Measurements from ENCODE around the gene GABBR2. TPM values are rescaled to one million over a fixed set of nuclear protein-coding genes. Genes with fewer than 3 reads are reported as not detected.

The GABBR2 gene
- total RNA-seq, 1 experiment from 2014 or later = 0.23 TPM

- no peaks in the 10 kb centered on the region for H3K9me3 ChIP-seq
- H3K27ac Mint-ChIP-seq (ENCODE audit: unreplicated experiment) = no peak overlapping the region
- CTCF ChIA-PET = no interaction called here
- DNase-seq = peak in 1 of 2 experiments; percentile 3
- POLR2A ChIA-PET = no interaction called here
- H3K4me3 Mint-ChIP-seq (ENCODE audit: unreplicated experiment) = no peak overlapping the region
- H3K4me1 Mint-ChIP-seq (ENCODE audit: low read depth, unreplicated experiment) = no peaks in the 10 kb centered on the region
- intact Hi-C loops (cut with micrococcal nuclease; ENCODE audit: unreplicated experiment) = no loop called here
- no peaks in the 10 kb centered on the region for H3K36me3 Mint-ChIP-seq (ENCODE audit: insufficient read depth, unreplicated experiment)
- TF ChIP-seq CTCF (IDR thresholded peaks at IDR 0.05; ENCODE audit: insufficient read depth in 1 of 2, low read depth in 1 of 2, low read length in 1 of 2, severe bottlenecking in 1 of 2, unreplicated experiment in 1 of 2) = no peak
- H3K27me3 Mint-ChIP-seq (ENCODE audit: insufficient read depth, unreplicated experiment) = peaks cover 17% of the 10 kb centered on the region
- no peaks in the 10 kb centered on the region for H3K9me3 Mint-ChIP-seq (ENCODE audit: unreplicated experiment)
- H3K27me3 ChIP-seq (replicated peaks; ENCODE audit: control insufficient read depth, insufficient read depth, low read length) = no peaks in the 10 kb centered on the region
- no peak overlapping the region for H3K4me3 ChIP-seq (ENCODE audit: low read depth, low read length)
- BruUV-seq (replicated peaks) = no TSS peak
- H3K4me1 ChIP-seq = no peaks in the 10 kb centered on the region
- no peaks in the 10 kb centered on the region for H3K36me3 ChIP-seq (ENCODE audit: control insufficient read depth, insufficient read depth, low read length)
These were observed 11.7 kb upstream of the GABBR2 start for GRCh38 chr9:98720402-98720801.

GRCh38 chr9:98719055-98719454 is 10.3 kb upstream of the GABBR2 start:
- no peaks in the 10 kb centered on the region for H3K4me1 ChIP-seq
- Mint-ChIP-seq H3K27ac (ENCODE audit: unreplicated experiment) (no peak overlapping the region), H3K9me3 (ENCODE audit: unreplicated experiment) (no peaks in the 10 kb centered on the region), H3K36me3 (ENCODE audit: insufficient read depth, unreplicated experiment) (no peaks in the 10 kb centered on the region), H3K27me3 (ENCODE audit: insufficient read depth, unreplicated experiment) (peaks cover 21% of the 10 kb centered on the region), H3K4me1 (ENCODE audit: low read depth, unreplicated experiment) (no peaks in the 10 kb centered on the region), H3K4me3 (ENCODE audit: unreplicated experiment) (no peak overlapping the region)
- intact Hi-C loops (cut with micrococcal nuclease; ENCODE audit: unreplicated experiment) = no loop called here
- ChIA-PET POLR2A (no interaction called here), CTCF (no interaction called here)
- H3K36me3 ChIP-seq (ENCODE audit: control insufficient read depth, insufficient read depth, low read length) = no peaks in the 10 kb centered on the region
- H3K4me3 ChIP-seq (ENCODE audit: low read depth, low read length) = no peak overlapping the region
- no TSS peak for BruUV-seq (replicated peaks)
- no peak for TF ChIP-seq CTCF (IDR thresholded peaks at IDR 0.05; ENCODE audit: insufficient read depth in 1 of 2, low read depth in 1 of 2, low read length in 1 of 2, severe bottlenecking in 1 of 2, unreplicated experiment in 1 of 2)
- H3K9me3 ChIP-seq = no peaks in the 10 kb centered on the region
- no peak for DNase-seq
- H3K27me3 ChIP-seq (replicated peaks; ENCODE audit: control insufficient read depth, insufficient read depth, low read length) = no peaks in the 10 kb centered on the region

GRCh38 chr9:98714833-98715232 is 6.1 kb upstream of the GABBR2 start:
- no peaks in the 10 kb centered on the region for H3K9me3 ChIP-seq
- no peak overlapping the region for H3K4me3 ChIP-seq (ENCODE audit: low read depth, low read length)
- H3K27me3 Mint-ChIP-seq (ENCODE audit: insufficient read depth, unreplicated experiment) = peaks cover 26% of the 10 kb centered on the region
- no peak overlapping the region for H3K27ac Mint-ChIP-seq (ENCODE audit: unreplicated experiment)
- intact Hi-C loops (cut with micrococcal nuclease; ENCODE audit: unreplicated experiment) = no loop called here
- ChIA-PET CTCF (no interaction called here), POLR2A (no interaction called here)
- H3K4me3 Mint-ChIP-seq (ENCODE audit: unreplicated experiment) = no peak overlapping the region
- no peak for TF ChIP-seq CTCF (IDR thresholded peaks at IDR 0.05; ENCODE audit: insufficient read depth in 1 of 2, low read depth in 1 of 2, low read length in 1 of 2, severe bottlenecking in 1 of 2, unreplicated experiment in 1 of 2)
- no peaks in the 10 kb centered on the region for H3K9me3 Mint-ChIP-seq (ENCODE audit: unreplicated experiment)
- H3K36me3 ChIP-seq (ENCODE audit: control insufficient read depth, insufficient read depth, low read length) = no peaks in the 10 kb centered on the region
- no TSS peak for BruUV-seq (replicated peaks)
- no peak for DNase-seq
- no peaks in the 10 kb centered on the region for H3K36me3 Mint-ChIP-seq (ENCODE audit: insufficient read depth, unreplicated experiment)
- H3K4me1 ChIP-seq = no peaks in the 10 kb centered on the region
- no peaks in the 10 kb centered on the region for H3K4me1 Mint-ChIP-seq (ENCODE audit: low read depth, unreplicated experiment)
- no peaks in the 10 kb centered on the region for H3K27me3 ChIP-seq (replicated peaks; ENCODE audit: control insufficient read depth, insufficient read depth, low read length)

Measured in Caco-2 (cell line).